ENCODE data around the gene DNAH11.

The DNAH11 gene

DNA sequence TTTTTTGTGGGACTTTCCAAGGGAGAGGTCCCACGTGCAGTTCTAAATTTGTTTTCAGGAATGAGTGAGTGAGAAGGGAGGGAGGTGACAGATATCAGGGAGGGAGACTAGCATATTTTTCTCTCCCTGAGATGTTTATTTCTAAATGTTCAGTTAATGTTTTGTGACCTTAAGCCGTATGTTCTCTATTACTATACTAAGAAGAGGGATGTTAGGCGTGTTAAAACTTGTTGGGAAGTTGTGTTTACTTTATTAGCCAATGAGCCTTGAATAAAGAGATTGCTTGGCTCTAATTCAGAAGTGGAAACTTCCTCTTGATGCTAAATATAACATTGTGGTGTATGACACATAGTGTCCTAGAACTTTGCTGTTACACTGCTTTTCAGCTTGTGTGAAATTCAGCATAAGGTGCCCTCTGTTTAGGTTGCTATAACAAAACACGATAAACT lies 37.3 kb downstream of the DNAH11 start:
- TF ChIP-seq CTCF (IDR thresholded peaks at IDR 0.05; ENCODE audit: insufficient read depth, missing control alignments), result no peak
- DNase-seq (ENCODE audit: insufficient read length, low spot score), result no peak
- no peak for FAIRE-seq

DNA sequence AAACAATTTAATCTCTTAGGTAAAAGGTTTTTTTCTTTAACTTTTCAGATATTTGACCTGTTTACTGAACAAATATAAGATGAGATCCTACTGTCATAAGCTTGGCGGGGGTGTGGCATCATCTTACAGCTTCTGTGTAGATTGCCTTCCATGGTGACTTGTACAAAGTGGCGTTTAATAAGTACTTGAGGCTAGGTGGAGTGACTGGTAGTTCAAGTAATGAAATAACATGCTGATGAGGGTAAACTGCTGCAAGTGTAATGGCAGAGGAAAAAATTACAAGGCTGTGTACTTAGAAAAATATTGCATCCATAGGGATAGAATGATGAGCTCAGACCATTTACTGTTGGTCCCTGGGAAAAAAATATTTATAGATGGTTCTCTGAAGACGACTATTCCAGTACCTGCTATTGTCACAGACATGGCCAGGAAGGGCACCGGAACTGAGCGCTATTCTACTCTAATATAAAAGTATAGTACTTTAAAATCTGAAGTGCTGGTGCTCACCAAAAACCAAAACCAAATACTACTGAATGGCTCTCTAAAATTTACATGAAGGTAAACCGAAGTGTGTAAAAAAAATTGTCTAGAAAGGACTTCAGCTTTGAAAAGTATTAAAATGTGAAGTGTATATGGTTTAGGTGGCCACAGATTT lies 42.4 kb downstream of the DNAH11 start:
- TF ChIP-seq CTCF (IDR thresholded peaks at IDR 0.05; ENCODE audit: insufficient read depth, missing control alignments), result no peak
- DNase-seq (ENCODE audit: insufficient read length, low spot score) (no peak), FAIRE-seq (no peak)

- TF ChIP-seq CTCF (IDR thresholded peaks at IDR 0.05; ENCODE audit: insufficient read depth, missing control alignments), result no peak
- no peak for FAIRE-seq
- no peak for DNase-seq (ENCODE audit: insufficient read length, low spot score)
These were observed 44.4 kb downstream of the DNAH11 start for GRCh38 chr7:21587139-21587784.

DNA sequence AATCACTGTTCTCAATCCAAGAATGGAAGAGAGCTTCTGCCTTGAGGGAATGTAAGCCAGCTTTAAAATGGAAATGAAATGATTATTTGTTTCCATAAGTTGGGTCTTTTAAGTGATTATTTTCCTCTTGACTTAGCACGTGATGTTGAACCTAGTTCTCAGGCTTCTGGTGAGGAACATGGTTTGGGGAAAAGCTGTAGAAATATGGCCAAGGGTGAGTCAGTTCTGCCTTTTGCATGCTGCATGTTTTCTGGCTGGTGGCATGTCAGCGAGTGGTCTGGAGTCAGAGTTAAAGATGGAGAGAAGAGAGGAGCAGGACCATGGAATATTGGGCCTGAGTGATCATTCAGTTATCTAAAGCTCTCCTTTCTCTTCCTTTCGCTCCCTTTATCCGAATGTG lies 54.0 kb downstream of the DNAH11 start:
- FAIRE-seq (no peak), DNase-seq (ENCODE audit: insufficient read length, low spot score) (no peak)
- no peak for TF ChIP-seq CTCF (IDR thresholded peaks at IDR 0.05; ENCODE audit: insufficient read depth, missing control alignments)

DNA sequence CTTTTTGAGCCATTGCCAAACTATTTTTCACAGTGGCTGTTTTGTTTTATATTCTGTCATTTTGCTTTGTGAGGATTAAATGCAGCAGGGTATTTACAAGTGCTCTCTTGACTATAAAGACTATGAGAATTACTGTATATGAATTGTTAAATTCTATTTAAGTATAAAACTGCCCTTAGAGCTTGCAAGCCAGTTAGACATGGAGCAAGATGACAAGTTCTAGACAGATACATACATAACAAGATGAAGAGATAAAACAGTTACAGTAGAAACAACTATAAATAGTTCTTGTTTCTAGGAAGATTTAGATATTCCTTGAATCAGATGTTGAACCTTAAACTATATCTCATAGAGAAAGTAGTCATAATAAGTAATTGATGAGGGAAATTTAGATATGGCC lies 60.6 kb downstream of the DNAH11 start:
- DNase-seq (ENCODE audit: insufficient read length, low spot score) (no peak), FAIRE-seq (no peak)
- no peak for TF ChIP-seq CTCF (IDR thresholded peaks at IDR 0.05; ENCODE audit: insufficient read depth, missing control alignments)

GRCh38 chr7:21603972-21604749 lies 61.3 kb downstream of the DNAH11 start:
- FAIRE-seq, result no peak
- DNase-seq (ENCODE audit: insufficient read length, low spot score), result no peak
- TF ChIP-seq CTCF (IDR thresholded peaks at IDR 0.05; ENCODE audit: insufficient read depth, missing control alignments), result no peak

Data from D721Med (cell line).